DND-41 (cell line): ENCODE results near the gene GPR12.

ENCODE experiments used
- CTCF ChIP-seq: IDR thresholded peaks from 2 replicates; pipeline ENCODE4 v1.5.1; 2012; ENCODE audit warnings: borderline replicate concordance, low read length, moderate library complexity, mild to moderate bottlenecking; ENCODE audit not compliant: poor library complexity, severe bottlenecking; ENCODE audit errors: extremely low read depth
- EZH2 ChIP-seq: IDR thresholded peaks from 3 replicates; pipeline ENCODE4 v1.6.1; 2012; ENCODE audit warnings: borderline replicate concordance, low read depth, mild to moderate bottlenecking, moderate library complexity, low read length, inconsistent platforms; ENCODE audit not compliant: severe bottlenecking

GRCh38 chr13:26721251-26722121 lies 39.1 kb downstream of the GPR12 start:
- TF ChIP-seq EZH2 = no peak
- TF ChIP-seq CTCF = peak; percentile 35
